ENCODE measurements around the gene SPTBN1.

The SPTBN1 gene

DNA sequence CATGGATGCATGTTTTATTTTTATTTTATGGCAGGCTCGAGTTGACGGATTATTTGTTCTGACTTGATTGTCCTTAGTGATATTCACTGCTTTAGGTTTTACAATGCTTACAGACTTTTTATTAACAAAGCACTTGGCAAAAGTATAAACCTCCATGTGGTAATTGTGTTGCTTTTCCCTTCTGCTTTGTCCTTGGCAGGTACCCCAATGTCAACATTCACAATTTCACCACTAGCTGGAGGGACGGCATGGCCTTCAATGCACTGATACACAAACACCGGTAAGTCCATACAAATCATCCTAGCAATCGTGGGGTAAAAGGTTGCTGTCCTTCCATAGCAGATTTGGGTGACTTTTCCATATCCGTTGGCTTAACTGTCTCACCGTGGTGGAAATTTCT is 161.3 kb downstream of the SPTBN1 start:
- DNase-seq: no peak

DNA sequence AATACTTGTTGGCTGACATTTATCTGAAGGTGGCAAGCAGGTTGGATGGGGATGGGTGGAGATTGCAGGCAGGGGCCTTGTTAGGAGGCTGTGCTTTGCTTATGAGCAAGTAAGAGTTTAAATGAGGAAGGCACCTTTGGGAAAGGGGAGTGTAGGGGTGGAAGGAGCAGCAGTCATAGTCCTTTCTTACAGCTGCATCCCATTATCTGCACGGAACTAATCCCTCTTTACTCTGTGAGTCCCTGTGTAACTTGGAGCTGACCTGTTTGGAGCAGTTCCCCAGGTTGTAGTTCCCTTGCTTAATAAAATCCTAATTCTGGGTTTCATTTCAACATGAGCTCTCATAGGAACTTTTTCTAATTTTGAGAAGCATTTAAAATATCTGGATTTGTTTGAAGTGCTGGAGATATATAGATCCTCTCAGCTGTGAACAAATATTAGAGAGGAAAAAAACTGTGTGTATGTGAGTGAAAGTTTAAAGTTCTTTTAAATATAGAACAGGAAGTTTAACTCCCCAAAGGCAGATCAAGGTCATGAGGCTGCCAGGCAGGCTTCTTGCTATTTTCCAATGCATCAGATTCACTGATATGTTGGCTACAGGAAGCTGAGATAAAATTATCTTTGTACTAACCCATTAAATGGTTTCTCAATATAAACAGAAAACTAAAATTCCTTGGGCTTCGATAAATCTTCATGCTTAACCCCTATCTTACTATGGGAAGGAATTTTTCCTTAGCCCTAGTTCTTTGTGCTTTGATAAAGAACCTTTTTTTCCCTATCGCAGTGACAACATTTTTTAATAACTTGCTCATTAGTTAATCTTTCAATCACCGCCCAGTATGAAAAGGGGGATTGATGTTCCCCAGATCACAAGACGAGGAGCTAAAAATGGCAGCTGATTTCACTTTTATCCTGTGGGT is 162.8 kb downstream of the SPTBN1 start:
- DNase-seq: no peak

DNA sequence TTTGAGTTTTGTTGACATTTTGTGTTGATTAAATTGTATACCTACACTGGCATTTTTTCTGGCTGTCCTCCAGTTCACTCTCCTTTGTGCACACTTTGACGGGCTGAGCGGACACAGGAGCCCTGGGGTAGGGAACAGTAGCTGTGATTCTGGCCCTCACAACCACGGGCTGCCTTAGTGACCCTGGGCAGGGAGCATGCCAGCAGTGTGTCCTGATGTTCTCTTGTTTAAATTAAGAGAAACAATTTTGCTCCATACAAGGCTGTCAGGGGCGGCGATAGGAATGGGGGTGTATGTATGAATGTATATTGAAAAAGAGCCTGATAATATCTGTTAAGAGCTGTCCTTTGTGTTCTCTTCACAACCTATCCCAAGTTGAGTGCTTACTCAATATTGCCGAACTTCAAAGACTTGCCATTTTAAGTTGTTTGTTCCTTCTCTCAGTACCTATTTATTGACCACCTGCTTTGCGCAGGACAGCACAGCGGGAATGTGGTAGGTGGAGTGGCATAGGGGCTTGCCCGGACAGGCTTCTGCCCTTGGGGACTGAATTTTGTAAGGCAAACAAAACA is 163.6 kb downstream of the SPTBN1 start:
- DNase-seq: no peak

DNA sequence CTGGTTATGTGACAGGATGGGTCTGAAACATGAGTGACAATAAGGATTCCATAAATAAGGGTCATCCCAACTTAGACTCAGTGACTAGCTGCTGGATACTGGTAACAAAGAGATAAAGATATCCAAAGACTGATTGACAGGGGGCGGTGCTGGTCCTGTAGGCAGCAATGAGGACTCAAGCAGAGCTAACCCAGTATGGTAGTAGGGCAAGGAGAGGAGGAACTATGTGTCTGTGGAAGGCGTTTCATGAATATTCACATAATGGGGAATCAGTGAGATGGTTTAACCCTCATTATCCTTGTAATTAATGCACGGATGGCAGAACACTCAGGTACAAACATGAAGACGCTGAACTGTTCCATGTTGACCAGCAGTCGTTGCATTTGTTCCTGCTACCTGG is 164.8 kb downstream of the SPTBN1 start:
- no peak for DNase-seq

DNA sequence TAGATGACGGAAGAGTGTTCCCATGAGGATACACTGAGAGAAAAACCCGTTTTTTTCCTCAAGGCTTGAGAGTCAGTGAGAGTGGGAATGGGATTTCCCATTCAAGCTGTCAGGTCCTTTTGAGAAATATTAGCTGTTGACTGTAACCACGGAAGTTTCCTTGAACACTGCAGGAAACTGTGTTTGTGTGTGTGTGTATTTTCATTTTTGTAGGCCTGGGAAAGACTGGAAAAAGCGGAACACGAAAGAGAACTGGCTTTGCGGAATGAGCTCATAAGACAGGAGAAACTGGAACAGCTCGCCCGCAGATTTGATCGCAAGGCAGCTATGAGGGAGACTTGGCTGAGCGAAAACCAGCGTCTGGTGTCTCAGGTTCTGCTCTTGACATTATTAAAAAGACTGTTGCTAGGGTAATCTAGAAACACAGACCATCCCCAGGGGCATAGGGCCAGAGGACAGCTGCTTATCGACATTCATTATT is 168.5 kb downstream of the SPTBN1 start:
- peak; percentile 3 for DNase-seq

DNA sequence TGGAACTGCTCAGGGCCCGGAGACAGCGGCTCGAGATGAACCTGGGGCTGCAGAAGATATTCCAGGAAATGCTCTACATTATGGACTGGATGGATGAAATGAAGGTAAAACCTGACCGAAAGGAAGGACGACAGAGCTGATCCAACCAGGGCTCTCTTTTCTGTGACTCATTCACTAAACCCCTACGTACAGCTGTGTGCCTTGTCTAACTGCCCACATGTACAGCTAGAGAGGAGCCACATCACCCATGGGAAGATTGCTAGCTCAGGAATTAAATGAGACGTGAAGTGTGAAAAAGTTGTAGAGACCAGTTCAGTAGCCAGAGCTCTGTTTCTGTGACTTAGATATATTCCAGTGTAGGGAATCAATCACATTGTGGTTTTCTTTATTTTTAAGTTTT is 170.0 kb downstream of the SPTBN1 start:
- no peak for DNase-seq

DNA sequence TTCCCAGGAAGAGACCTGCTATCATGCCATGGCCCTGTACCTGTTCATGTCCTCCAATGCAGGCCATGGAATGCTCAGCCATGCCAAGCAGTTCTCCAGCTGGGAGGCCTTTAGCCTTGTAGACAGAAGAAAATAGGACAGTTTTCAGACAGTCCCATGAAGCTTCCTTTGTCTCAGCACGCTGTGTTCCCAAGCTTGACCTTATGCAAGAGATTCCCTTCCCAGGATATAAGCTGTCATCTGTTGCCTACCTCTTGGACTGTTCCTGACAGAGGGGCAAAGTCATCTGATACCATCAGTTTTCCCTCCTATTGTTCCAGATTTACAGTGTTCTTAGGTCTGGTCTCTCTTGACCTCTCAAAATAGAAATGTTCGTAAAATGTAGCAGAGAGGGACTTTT is 170.8 kb downstream of the SPTBN1 start:
- DNase-seq: no peak

DNA sequence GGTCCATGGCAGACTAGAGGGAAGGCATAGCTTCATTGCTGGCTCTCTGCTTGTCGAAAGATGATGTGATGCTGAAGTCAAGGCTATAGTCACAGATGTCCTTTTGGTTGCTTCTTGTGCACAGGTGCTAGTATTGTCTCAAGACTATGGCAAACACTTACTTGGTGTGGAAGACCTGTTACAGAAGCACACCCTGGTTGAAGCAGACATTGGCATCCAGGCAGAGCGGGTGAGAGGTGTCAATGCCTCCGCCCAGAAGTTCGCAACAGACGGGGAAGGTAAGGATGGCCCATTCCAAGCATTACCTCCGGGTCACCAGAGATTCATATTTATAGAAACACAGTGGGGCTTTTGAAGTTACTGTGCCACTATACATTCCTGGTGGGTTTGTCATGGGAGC is 171.8 kb downstream of the SPTBN1 start:
- no peak for DNase-seq

DNA sequence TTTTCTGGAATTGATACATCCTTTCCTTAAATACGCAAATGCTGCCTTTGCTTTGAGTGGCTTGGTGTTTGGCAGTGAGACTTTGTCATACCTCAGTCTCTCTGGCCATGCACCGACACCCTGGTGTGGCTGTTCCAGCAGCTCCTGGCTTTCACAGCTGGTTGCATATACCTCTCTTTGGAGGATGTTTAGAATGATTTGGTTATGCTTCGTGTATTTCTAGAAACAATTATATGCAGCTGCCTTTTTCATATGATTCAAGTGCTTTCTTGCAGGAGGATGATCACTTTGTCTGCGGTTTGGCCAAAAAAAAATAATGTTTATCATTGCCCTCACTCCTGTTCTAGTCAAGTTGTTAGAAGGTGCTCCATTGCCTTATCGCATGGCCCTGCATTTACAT is 172.3 kb downstream of the SPTBN1 start:
- DNase-seq: no peak

DNA sequence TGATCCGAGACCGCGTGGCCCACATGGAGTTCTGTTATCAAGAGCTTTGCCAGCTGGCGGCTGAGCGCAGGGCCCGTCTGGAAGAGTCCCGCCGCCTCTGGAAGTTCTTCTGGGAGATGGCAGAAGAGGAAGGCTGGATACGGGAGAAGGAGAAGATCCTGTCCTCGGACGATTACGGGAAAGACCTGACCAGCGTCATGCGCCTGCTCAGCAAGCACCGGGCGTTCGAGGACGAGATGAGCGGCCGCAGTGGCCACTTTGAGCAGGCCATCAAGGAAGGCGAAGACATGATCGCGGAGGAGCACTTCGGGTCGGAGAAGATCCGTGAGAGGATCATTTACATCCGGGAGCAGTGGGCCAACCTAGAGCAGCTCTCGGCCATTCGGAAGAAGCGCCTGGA is 172.8 kb downstream of the SPTBN1 start:
- no peak for DNase-seq

DNA sequence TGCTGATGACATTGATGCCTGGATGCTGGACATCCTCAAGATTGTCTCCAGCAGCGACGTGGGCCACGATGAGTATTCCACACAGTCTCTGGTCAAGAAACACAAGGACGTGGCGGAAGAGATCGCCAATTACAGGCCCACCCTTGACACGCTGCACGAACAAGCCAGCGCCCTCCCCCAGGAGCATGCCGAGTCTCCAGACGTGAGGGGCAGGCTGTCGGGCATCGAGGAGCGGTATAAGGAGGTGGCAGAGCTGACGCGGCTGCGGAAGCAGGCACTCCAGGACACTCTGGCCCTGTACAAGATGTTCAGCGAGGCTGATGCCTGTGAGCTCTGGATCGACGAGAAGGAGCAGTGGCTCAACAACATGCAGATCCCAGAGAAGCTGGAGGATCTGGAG is 173.3 kb downstream of the SPTBN1 start:
- DNase-seq: no peak

DNA sequence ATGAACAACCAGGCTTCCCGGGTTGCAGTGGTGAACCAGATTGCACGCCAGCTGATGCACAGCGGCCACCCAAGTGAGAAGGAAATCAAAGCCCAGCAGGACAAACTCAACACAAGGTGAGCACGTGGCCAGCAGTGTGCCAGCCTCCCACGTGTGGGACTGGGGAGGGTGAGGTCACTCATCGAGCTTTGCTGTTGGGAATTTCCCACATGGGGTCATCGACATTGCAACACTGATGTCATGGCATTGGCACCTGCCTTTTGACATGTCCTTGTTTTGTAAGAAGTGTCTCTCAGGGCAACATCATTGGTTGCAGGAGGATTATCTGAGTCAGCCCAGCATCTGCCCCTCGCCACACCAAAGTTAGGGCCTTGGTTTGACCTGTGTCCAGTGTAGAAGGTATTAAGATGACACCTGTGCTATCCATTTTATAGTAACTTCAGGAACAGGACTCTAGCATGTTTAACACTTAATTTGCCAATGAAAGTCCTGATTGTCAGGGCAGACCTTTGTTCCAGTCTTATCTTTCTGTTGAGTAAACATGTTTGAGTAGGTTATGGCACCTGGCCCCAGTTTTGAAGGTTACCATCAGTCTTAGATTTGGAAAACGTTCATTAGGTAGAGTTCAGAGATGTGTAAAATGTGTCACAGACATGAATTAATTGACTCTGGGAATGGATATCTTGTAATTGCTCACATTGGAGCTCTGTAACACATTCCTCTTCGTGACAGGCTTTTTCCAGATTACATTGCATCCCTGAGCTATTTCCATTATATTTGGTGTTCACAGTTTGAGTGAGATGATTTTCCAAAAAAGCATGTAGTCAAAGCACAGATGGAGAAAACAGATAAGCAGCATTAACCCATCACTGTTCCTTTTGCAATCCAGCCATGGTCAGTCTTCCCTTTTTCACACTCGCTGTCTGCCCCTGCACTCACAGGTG is 174.1 kb downstream of the SPTBN1 start:
- no peak for DNase-seq

DNA sequence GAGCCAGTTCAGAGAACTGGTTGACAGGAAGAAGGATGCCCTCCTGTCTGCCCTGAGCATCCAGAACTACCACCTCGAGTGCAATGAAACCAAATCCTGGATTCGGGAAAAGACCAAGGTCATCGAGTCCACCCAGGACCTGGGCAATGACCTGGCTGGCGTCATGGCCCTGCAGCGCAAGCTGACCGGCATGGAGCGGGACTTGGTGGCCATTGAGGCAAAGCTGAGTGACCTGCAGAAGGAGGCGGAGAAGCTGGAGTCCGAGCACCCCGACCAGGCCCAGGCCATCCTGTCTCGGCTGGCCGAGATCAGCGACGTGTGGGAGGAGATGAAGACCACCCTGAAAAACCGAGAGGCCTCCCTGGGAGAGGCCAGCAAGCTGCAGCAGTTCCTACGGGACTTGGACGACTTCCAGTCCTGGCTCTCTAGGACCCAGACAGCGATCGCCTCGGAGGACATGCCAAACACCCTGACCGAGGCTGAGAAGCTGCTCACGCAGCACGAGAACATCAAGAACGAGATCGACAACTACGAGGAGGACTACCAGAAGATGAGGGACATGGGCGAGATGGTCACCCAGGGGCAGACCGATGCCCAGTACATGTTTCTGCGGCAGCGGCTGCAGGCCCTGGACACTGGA is 174.9 kb downstream of the SPTBN1 start:
- DNase-seq: no peak

DNA sequence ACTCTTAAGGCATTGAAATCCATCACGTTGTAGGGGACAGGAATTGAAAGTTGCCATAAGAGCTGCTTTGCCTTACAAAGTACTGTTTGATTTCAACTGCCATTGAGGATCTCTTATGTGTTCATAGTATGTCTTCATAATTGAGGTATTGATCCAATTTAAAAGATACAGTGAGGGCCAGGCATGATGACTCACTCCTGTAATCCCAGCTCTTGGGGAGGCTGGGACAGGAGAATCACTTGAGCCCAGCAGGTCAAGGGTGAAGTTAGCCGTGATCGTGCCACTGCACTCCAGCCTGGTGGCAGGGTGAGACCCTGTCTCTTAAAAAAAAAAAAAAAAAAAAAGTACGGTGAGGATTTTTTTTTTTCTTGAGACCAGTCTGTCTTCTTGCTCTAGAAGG is 175.6 kb downstream of the SPTBN1 start:
- DNase-seq: no peak

DNA sequence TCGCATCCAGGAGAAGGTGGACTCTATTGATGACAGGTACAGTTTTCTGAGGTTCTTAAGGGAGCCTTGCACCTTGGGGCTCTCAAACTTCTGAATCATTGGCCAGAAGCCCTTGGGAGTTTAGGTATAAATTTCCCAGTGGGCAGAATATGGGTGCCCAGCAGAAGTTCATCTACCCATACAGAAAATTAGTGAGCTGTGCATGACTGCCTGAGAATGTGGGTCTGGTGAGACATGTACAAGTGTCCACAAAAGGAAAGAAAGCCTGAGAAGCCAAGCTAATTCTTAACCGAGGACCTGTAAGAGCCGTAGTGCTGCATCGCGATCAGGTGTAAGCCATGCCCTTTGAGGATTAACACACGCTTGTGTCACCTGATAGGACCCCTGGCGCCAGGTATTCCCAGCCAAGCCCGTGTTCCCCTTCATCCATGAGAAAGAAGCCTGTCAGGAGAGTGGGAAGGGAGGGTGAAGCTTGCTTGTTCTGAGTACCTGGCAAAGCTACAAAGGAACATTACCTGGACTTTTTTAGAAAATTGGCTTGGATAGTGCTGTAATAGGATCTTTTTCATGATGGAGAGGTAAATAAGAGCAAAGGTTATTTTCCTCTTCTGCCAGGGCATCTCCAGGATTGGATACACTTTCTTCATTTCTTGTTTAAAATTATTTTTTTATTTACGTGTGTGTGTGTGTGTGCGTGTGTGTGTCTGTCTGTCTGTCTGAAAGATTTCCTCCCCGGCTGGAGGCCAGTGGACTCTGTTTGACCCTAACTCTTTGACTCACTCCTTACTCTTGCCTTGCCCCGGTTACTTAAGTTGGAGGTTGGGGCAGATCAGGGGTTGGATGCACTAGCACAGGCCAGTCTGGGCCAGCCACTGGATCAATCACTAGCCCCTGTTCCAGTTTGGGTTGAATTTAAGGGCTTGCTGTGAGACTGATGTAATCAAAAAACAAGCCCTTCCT is 176.9 kb downstream of the SPTBN1 start:
- no peak for DNase-seq

DNA sequence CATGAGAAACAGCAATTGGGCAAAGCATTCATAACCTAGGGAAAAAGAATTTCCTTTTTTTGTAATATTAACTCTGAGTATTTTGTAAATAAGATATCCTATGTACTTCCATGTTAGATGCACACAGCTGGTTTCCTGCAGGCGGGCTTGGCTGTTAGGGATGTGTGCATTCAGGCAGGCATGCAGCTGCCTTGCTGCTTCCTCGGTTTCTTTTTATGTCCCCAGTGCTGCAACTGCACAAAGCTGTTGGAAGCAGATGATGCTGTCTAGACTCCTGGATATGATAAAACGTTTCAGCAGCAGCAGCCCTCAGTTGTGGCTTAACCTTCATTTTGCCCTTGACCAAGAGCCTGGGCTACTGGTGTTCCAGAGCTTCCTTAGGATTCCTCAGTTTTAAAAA is 177.9 kb downstream of the SPTBN1 start:
- no peak for DNase-seq

DNA sequence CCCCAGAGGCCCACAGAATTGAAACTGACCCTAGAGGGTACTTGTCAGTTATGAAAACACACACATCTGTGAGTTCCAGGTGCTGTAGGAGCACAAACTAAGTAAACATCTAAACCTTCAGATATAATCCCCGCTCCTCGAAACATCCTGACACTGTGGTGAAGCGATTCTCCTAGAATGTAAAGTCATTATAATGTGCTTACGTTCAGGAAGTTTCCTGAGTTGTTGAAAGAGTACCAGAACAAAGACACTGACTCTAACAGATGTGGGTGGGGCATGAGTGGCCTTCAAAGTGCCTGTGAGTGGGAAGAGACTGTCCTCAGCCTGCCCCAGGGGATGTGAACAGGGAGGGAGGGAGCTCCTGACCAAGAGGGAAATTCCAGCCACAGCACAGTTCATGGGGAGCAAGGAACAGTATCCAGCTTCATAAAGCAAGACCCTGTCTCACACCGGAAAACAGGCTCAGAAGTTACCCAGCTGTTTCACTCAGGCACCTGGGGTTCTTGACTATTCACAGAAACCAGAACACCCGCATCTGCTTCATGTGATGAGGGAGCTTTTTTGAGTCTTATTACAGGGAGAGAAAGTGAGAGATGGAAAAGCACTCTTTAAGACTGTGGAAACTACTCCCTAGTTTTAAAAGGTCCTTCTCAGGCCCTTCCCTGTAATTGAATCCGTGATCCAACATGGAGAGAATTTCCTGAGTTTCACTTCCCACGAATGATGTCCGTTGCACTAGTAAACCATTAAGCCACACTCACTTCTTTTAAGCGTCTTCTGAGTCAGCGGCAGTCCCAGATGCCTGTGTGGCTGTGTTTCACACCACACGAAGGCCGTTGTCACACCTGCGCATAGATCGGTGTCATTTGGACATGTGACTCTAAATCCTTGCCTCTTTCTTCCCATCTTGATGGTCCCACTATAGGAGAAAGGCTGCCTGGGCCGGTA is 178.7 kb downstream of the SPTBN1 start:
- no peak for DNase-seq

DNA sequence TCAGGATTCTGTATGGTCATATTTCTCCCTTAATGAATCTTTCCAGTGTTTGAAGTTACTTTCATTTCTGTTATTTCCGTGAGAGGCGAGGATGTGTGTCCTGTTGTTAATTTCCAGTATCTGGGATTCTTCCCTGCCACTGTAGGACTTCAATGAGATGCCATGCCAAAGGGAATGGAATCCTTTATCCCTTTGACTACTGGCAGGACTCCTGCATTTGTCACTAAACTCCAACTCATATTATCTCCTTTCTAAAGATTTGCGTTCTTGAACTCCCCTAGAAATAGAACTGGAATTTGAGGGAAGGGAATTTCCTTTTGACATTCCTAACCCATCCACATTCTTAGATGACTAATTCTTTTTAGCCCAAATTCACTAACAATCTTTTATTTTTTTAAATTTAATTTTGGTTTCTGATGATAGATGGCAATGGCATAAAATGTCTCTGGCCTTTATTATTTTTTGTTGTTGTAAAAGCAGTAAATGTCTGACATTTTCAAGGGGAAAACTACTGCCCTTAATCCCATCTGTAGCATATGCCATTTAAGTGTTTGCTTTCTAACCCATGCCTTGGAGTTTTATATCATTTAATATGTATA is 179.5 kb downstream of the SPTBN1 start:
- DNase-seq: no peak

DNA sequence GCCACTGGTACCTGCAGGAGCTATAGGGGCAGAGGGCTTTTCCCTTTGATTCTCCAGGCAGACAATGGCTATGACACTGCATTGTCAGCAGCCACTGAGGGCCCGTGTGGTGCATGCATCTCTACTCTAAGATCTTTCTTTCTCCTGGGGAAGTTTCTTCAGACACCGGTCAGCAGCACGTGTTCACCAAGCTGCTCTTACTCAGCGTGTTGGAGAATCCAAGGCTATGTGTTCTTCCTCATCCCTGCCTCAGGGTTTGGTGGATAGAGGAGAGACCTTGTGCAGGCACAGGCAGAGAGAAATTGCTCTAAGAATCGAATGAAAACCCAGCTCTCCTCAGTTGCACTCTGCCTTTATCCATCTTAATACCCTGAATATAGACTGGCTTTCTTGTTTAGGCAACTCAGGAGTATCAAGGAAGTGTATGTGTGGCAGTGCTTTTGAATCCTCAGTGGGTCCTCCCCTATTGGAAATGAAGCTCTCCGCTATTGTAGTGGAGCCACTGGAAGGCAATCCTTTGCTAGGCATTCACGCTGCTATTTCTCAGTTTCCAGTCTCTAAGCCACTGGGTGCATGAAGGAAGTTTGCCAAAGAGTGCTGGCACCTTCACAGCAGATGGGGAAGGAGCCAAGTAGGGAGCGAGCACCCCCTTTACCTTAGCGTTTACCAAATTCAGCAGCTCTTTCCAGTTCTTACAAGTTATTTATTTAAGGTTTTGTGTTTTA is 180.4 kb downstream of the SPTBN1 start:
- DNase-seq: no peak

Measured in NCI-H2171 (cell line).